Skeletal muscle cell (primary cell): ENCODE results near the gene FOXP1.

Source experiments
- DNase-seq: peaks from one replicate; pipeline ENCODE4 v3.0.0-alpha.2; 2010; ENCODE audit warnings: low read depth
- H3K4me3 ChIP-seq: 2 replicates; pipeline ENCODE4 v1.5.1; 2011; ENCODE audit warnings: low read depth, mild to moderate bottlenecking, control low read depth, low read length, moderate library complexity

The FOXP1 gene

GRCh38 chr3:71276531-71276930 is 307.0 kb downstream of the FOXP1 start:
- H3K4me3 ChIP-seq: no peak overlapping the region
- DNase-seq: no peak

DNA sequence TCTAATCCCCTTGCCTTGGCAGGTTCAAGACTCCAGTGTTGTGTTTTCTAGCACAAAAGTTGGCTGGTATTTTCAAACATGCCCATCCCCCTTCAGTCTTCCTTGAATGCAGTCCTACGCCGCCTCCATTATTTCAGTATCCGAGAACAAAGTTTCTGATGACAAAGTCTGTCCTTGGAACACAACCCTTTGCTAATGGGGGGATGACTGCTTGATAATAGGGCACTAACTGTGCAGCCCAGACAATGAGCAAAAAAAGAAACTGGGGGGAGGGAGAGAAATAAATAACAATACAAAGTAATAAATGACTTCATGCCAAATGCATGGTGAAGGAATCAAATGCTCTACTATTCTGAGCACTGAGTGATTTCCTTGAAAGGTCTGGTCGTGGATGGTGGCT is 310.1 kb downstream of the FOXP1 start:
- H3K4me3 ChIP-seq: no peak overlapping the region
- DNase-seq: no peak

DNA sequence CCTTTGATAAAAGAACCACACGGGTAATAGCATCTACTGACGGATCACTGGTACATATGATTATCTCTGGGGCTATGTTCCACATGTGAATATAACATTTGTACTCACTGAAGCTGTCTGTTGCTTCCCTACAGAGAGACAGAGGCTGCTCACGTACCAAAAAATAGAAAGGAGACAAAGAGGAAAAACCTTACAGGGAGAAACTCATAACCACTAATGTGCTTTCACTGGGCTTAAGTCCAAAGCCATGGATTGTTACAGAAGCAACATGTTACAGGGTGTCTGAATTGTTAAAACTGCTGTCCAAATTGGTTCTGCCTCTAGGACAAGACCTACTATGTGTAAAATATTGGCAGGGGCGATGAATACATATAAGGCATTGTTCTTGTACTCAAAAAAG is 311.9 kb downstream of the FOXP1 start:
- DNase-seq: no peak
- H3K4me3 ChIP-seq: no peak overlapping the region

GRCh38 chr3:71269906-71270305 is 313.6 kb downstream of the FOXP1 start:
- H3K4me3 ChIP-seq: no peak overlapping the region
- no peak for DNase-seq

- no peak for DNase-seq
These were observed 315.0 kb downstream of the FOXP1 start for GRCh38 chr3:71268462-71268999.

GRCh38 chr3:71266875-71267274 is 316.7 kb downstream of the FOXP1 start:
- no peak for DNase-seq

More at GRCh38 chr3:71268462-71268999, 315.0 kb downstream of the FOXP1 start:
- no peak overlapping the region for H3K4me3 ChIP-seq

GRCh38 chr3:71265365-71265915 is 318.1 kb downstream of the FOXP1 start:
- no peak for DNase-seq
- no peak overlapping the region for H3K4me3 ChIP-seq

More at GRCh38 chr3:71266875-71267274, 316.7 kb downstream of the FOXP1 start:
- no peak overlapping the region for H3K4me3 ChIP-seq

- no peak for DNase-seq
- H3K4me3 ChIP-seq: no peak overlapping the region
These were observed 318.7 kb downstream of the FOXP1 start for GRCh38 chr3:71264840-71265239.

- H3K4me3 ChIP-seq: no peak overlapping the region
- DNase-seq: no peak
These were observed 320.9 kb downstream of the FOXP1 start for GRCh38 chr3:71262364-71263265.

DNA sequence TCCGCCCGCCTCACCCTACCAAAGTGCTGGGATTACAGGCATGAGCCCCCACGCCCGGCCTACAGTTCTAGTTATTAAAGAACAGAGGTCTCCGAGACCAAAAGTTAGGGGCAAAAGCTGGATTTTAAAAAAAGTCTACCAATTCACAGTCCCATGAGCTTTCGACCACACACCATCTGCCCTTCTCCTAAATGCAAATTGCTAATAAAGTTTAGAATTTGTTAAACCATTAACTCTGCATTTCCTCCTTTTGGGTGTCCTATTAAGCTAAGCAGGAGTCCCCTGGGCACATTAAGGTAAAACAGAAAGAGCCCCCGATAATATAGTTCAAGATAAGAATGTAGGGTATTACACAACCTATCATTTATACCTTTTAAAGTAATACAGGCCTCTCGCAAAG is 322.7 kb downstream of the FOXP1 start:
- DNase-seq: no peak
- no peak overlapping the region for H3K4me3 ChIP-seq

GRCh38 chr3:71258526-71258925 is 325.0 kb downstream of the FOXP1 start:
- no peak overlapping the region for H3K4me3 ChIP-seq
- peak; percentile 52 for DNase-seq

GRCh38 chr3:71258116-71258515 is 325.4 kb downstream of the FOXP1 start:
- DNase-seq: peak; percentile 71
- no peak overlapping the region for H3K4me3 ChIP-seq

DNA sequence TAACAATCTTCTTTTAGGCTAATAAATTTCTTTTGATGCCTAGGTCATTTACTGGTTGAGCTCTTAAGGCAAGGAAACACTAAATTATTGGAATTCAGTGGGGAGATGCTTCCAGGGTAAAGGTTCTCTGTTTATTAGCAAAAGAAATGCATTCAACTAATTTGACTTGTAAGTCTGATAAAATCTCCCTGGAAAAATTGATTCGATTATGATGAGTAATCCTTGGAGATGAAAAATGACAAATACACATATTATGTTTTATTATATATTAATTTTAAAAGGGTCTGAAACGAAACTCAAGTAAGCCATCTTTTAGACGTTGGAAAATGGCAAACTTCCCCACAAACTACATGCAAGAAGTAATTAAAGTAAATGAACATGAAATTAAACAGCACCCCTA is 328.0 kb downstream of the FOXP1 start:
- no peak overlapping the region for H3K4me3 ChIP-seq
- no peak for DNase-seq

DNA sequence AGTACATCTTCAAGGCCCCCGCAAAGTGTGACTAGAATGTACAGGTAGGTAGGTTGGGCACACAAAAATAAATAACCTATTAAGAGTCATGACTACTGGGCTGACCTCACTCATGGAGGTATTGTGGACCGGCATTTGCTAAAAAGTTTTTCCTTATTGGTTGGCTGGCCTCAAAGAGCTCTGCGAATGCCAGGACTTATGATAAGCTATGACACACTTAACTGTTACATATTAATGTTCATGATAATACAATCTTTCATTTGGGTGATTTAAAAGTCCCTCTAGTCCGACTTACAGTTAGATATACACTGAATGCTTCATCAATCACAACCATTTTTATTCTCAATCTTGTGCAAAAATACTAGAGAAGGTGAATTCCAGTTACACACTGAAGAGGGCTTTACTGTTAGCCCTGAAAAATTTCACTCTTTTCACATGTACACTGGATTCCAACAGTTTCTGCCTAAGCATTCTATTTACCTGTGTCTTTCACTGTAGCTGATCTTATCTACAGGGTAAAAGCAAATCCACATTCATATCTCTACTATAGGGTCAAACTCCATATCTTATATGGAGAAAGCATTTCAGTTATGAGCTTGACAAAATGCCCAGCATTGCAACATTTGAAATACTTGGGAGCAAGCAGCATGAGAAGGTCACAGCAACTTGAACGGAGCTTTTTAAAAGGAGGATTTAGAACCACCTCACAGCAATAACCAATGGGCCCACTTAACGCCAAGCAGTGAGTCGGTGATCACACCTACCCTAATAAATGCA is 329.1 kb downstream of the FOXP1 start:
- no peak for DNase-seq
- H3K4me3 ChIP-seq: no peak overlapping the region

DNA sequence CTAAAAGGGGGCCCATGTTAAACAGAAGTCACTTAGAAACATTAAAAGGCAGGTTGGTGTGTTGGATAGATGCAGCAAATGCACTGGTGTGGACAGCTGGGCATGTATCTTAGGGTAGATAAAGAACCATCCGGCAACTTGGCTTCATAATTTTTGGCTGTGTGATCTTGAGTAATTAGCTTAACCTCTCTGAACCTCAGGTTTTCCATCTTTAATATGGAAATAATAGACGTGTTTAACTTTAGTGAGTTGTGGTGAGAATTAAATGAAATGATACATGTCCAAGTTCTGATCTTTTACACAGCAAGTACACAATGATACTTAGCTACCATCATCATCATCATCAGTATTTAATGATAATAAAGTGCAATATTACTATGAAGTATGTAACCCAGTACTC is 330.4 kb downstream of the FOXP1 start:
- no peak overlapping the region for H3K4me3 ChIP-seq
- DNase-seq: no peak

GRCh38 chr3:71252466-71252865 is 331.1 kb downstream of the FOXP1 start:
- DNase-seq: no peak
- no peak overlapping the region for H3K4me3 ChIP-seq

DNA sequence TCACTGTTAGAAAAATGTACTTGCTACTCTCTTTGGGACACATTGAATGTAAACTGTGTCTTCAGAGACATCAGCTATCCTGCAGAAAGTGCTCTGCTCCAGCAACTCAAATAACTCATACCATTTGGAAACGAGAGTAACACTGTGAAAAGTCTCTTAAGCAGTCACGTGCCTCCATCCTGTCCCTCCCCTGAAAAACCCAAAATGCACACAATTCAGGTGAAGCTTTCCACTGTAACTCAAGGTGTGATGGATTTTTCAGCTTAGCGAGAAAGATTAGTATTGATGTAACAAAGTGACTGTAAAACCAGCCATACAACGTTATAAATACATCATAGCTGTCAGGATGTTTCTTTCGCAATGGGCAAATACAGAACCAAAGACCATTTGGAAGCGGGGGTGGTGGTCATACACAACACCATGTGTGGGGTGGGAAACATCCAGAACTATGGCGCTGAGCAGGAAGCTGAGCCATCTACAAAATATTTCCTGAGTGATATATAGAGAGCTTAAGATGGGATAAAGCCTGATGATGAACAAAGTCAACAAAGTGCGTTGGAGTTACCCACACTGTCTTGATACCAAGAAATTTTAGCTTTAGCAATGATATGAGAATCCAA is 332.3 kb downstream of the FOXP1 start:
- peak overlapping the region; percentile 8 for H3K4me3 ChIP-seq
- DNase-seq: peak; percentile 98

- H3K4me3 ChIP-seq: no peak overlapping the region
- no peak for DNase-seq
These were observed 333.5 kb downstream of the FOXP1 start for GRCh38 chr3:71250026-71250425.

- DNase-seq: no peak
- no peak overlapping the region for H3K4me3 ChIP-seq
These were observed 335.6 kb downstream of the FOXP1 start for GRCh38 chr3:71247958-71248335.
